ENCODE measurements around the gene MYO3B.

MYO3B gene

DNA sequence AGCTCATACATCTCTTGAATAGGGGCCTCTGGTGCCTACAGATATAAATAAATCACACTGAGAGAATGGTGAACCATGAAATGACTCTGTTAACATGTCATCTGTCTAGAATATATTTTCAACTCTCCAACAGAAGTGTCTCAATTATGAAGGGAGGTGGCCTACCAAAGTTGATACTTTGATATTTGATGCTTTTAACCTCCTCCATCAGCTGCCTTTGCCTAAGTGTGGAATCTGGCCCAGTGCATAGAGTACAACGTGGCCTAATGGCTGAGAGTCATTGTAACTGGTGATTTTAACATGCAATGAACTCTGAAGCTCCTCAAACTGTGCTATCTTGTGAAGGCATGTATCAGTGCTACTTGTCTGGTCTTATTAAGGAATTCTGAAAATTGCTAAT, 93.4 kb downstream of the MYO3B start:
- Histone ChIP-seq H3K27ac (ENCODE audit: low read depth, low read length) (no peak overlapping the region), H3K79me1 (ENCODE audit: low read length) (no peaks in the 10 kb centered on the region), H3K36me3 (ENCODE audit: control insufficient read depth in 1 of 2, insufficient read depth in 2 of 2, low read length in 2 of 2) (no peaks in the 10 kb centered on the region), H3K4me3 (ENCODE audit: low read depth, low read length) (no peak overlapping the region), H3K18ac (ENCODE audit: low read length) (no peak overlapping the region), H4K8ac (ENCODE audit: low read depth, low read length) (no peak overlapping the region), H3K23ac (ENCODE audit: low read length) (no peak overlapping the region), H3K4me2 (ENCODE audit: low read length) (no peak overlapping the region), H2BK12ac (ENCODE audit: low read length) (no peak overlapping the region), H4K12ac (ENCODE audit: low read depth, low read length) (no peak overlapping the region), H3K9ac (ENCODE audit: low read length) (no peak overlapping the region), H3K9me3 (ENCODE audit: insufficient read depth, low read depth, low read length) (no peaks in the 10 kb centered on the region), H2AK5ac (ENCODE audit: low read length) (no peak overlapping the region), H2BK120ac (ENCODE audit: insufficient read depth, low read length, poor library complexity) (no peak overlapping the region), H2BK5ac (ENCODE audit: low read depth, low read length, poor library complexity) (no peak overlapping the region), H4K91ac (ENCODE audit: low read depth, low read length) (no peak overlapping the region), H2AFZ (ENCODE audit: insufficient read depth, low read length, poor library complexity) (no peak overlapping the region), H3K79me2 (ENCODE audit: control insufficient read depth, insufficient read depth, low read length, poor library complexity) (no peaks in the 10 kb centered on the region), H3K4ac (ENCODE audit: low read depth, low read length) (no peak overlapping the region), H3K14ac (ENCODE audit: low read length) (no peak overlapping the region), H3K27me3 (ENCODE audit: insufficient read depth, low read length) (no peaks in the 10 kb centered on the region), H3K4me1 (ENCODE audit: control insufficient read depth in 1 of 2, insufficient read depth in 2 of 2, low read length in 2 of 2) (no peaks in the 10 kb centered on the region)
- DNase-seq, result no peak
- WGBS (ENCODE audit: extremely low coverage, insufficient coverage, insufficient read length), result no CpG with 5 or more reads among the region's 1 CpG

DNA sequence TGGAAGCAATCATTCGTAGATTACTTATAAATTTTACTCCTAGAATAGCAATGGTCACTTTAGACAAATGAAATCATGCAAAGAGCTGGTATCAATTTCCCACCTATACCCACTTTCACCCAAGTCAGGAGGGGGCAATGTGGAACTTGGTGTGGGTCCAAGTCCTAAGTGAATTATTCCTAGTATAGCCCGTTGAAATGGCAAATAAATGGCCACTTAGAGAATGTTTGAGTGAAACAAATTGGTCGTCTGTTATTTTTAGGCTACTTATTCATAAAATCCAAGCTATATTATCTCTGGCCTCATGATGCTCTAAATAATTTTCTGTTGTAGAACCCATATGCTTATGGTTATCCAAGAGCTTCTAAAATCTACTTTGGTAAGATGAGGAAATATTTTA, 98.1 kb downstream of the MYO3B start:
- H4K91ac ChIP-seq (ENCODE audit: low read depth, low read length), result no peak overlapping the region
- H4K12ac ChIP-seq (ENCODE audit: low read depth, low read length), result no peak overlapping the region
- H2BK12ac ChIP-seq (ENCODE audit: low read length), result no peak overlapping the region
- no peak for DNase-seq
- no peak overlapping the region for H2BK5ac ChIP-seq (ENCODE audit: low read depth, low read length, poor library complexity)
- no peaks in the 10 kb centered on the region for H3K79me1 ChIP-seq (ENCODE audit: low read length)
- H3K27ac ChIP-seq (ENCODE audit: low read depth, low read length), result no peak overlapping the region
- H2AK5ac ChIP-seq (ENCODE audit: low read length), result no peak overlapping the region
- H3K79me2 ChIP-seq (ENCODE audit: control insufficient read depth, insufficient read depth, low read length, poor library complexity), result no peaks in the 10 kb centered on the region
- H3K18ac ChIP-seq (ENCODE audit: low read length), result no peak overlapping the region
- H3K9ac ChIP-seq (ENCODE audit: low read length), result no peak overlapping the region
- no peak overlapping the region for H4K8ac ChIP-seq (ENCODE audit: low read depth, low read length)
- H3K14ac ChIP-seq (ENCODE audit: low read length), result no peak overlapping the region
- H3K4ac ChIP-seq (ENCODE audit: low read depth, low read length), result no peak overlapping the region
- no peaks in the 10 kb centered on the region for H3K27me3 ChIP-seq (ENCODE audit: insufficient read depth, low read length)
- no peak overlapping the region for H2BK120ac ChIP-seq (ENCODE audit: insufficient read depth, low read length, poor library complexity)
- H3K4me3 ChIP-seq (ENCODE audit: low read depth, low read length), result no peak overlapping the region
- H2AFZ ChIP-seq (ENCODE audit: insufficient read depth, low read length, poor library complexity), result no peak overlapping the region
- H3K36me3 ChIP-seq (ENCODE audit: control insufficient read depth in 1 of 2, insufficient read depth in 2 of 2, low read length in 2 of 2), result no peaks in the 10 kb centered on the region
- H3K4me2 ChIP-seq (ENCODE audit: low read length), result no peak overlapping the region
- no peaks in the 10 kb centered on the region for H3K4me1 ChIP-seq (ENCODE audit: control insufficient read depth in 1 of 2, insufficient read depth in 2 of 2, low read length in 2 of 2)
- no peaks in the 10 kb centered on the region for H3K9me3 ChIP-seq (ENCODE audit: insufficient read depth, low read depth, low read length)
- WGBS (ENCODE audit: extremely low coverage, insufficient coverage, insufficient read length), result no CpG with 5 or more reads among the region's 3 CpGs
- H3K23ac ChIP-seq (ENCODE audit: low read length), result no peak overlapping the region

DNA sequence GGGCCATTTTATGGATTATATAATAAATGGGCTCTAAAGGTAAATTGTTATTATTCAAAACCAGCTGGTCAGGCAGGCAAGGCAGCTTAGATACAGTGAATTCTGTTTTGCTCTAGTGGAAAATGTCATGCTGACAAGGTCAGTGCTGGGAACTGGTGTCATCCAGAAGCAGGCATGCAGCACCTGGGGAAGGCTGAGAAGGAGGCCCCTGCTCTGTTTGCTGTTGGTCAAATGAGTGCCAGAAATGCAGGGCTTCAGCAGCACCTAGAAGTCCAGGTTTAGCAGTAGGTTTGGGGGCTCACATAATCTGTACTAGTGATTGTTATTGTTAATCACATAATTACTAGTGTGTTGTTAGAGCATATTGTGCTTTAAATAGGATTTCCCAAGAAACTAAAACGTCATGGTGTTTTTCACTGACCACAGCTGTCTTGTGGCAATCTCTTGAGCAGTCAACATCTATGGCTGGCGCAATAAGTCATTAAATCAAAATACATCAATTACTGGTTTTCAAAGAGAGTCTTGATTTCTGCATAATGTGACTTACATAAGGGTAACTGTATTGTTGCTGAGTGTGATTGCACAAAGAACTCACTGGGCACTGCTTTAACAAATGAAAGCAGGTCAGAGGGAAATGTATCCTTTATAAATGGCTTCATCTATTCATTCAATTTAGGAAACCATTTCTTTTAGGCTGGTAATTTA, 99.1 kb downstream of the MYO3B start:
- H3K4me2 ChIP-seq (ENCODE audit: low read length), result no peak overlapping the region
- H3K79me2 ChIP-seq (ENCODE audit: control insufficient read depth, insufficient read depth, low read length, poor library complexity), result no peaks in the 10 kb centered on the region
- no peak overlapping the region for H2AFZ ChIP-seq (ENCODE audit: insufficient read depth, low read length, poor library complexity)
- H3K4ac ChIP-seq (ENCODE audit: low read depth, low read length), result no peak overlapping the region
- no peak overlapping the region for H3K4me3 ChIP-seq (ENCODE audit: low read depth, low read length)
- no peaks in the 10 kb centered on the region for H3K27me3 ChIP-seq (ENCODE audit: insufficient read depth, low read length)
- no peak overlapping the region for H3K14ac ChIP-seq (ENCODE audit: low read length)
- H4K8ac ChIP-seq (ENCODE audit: low read depth, low read length), result no peak overlapping the region
- no peak overlapping the region for H4K12ac ChIP-seq (ENCODE audit: low read depth, low read length)
- no peak overlapping the region for H3K18ac ChIP-seq (ENCODE audit: low read length)
- H3K27ac ChIP-seq (ENCODE audit: low read depth, low read length), result no peak overlapping the region
- H3K4me1 ChIP-seq (ENCODE audit: control insufficient read depth in 1 of 2, insufficient read depth in 2 of 2, low read length in 2 of 2), result no peaks in the 10 kb centered on the region
- no peak overlapping the region for H2BK120ac ChIP-seq (ENCODE audit: insufficient read depth, low read length, poor library complexity)
- H4K91ac ChIP-seq (ENCODE audit: low read depth, low read length), result no peak overlapping the region
- no peaks in the 10 kb centered on the region for H3K9me3 ChIP-seq (ENCODE audit: insufficient read depth, low read depth, low read length)
- no peak overlapping the region for H2AK5ac ChIP-seq (ENCODE audit: low read length)
- no peak overlapping the region for H3K9ac ChIP-seq (ENCODE audit: low read length)
- no peak overlapping the region for H3K23ac ChIP-seq (ENCODE audit: low read length)
- no peak overlapping the region for H2BK5ac ChIP-seq (ENCODE audit: low read depth, low read length, poor library complexity)
- no CpG with 5 or more reads among the region's 2 CpGs for WGBS (ENCODE audit: extremely low coverage, insufficient coverage, insufficient read length)
- DNase-seq, result no peak
- no peaks in the 10 kb centered on the region for H3K36me3 ChIP-seq (ENCODE audit: control insufficient read depth in 1 of 2, insufficient read depth in 2 of 2, low read length in 2 of 2)
- H2BK12ac ChIP-seq (ENCODE audit: low read length), result no peak overlapping the region
- H3K79me1 ChIP-seq (ENCODE audit: low read length), result no peaks in the 10 kb centered on the region

DNA sequence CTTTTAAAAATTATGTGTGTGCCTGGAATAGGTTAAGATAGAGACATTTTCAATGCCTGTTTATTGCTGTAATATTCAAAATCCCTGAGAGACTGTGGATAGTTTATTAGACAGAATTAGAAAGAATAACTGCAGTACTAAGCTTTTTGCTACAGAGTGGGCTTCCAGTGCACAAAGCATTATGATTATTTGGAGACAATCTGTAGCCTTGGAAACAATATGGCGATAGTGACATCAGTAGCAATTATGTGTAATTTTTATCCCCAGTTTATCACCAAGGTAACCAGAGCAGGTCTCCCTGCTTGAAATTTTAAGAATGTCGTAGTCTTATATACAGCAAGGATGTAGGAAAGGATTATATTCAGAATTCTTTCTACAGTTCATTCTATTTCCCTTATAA, 100.0 kb downstream of the MYO3B start:
- H3K9ac ChIP-seq (ENCODE audit: low read length), result no peak overlapping the region
- no peak overlapping the region for H2BK120ac ChIP-seq (ENCODE audit: insufficient read depth, low read length, poor library complexity)
- no peaks in the 10 kb centered on the region for H3K9me3 ChIP-seq (ENCODE audit: insufficient read depth, low read depth, low read length)
- H3K4me2 ChIP-seq (ENCODE audit: low read length), result no peak overlapping the region
- no peak overlapping the region for H4K12ac ChIP-seq (ENCODE audit: low read depth, low read length)
- H3K4ac ChIP-seq (ENCODE audit: low read depth, low read length), result no peak overlapping the region
- no peaks in the 10 kb centered on the region for H3K79me2 ChIP-seq (ENCODE audit: control insufficient read depth, insufficient read depth, low read length, poor library complexity)
- H3K4me3 ChIP-seq (ENCODE audit: low read depth, low read length), result no peak overlapping the region
- no peaks in the 10 kb centered on the region for H3K4me1 ChIP-seq (ENCODE audit: control insufficient read depth in 1 of 2, insufficient read depth in 2 of 2, low read length in 2 of 2)
- H3K18ac ChIP-seq (ENCODE audit: low read length), result no peak overlapping the region
- H3K79me1 ChIP-seq (ENCODE audit: low read length), result no peaks in the 10 kb centered on the region
- no peaks in the 10 kb centered on the region for H3K27me3 ChIP-seq (ENCODE audit: insufficient read depth, low read length)
- no peak overlapping the region for H2AFZ ChIP-seq (ENCODE audit: insufficient read depth, low read length, poor library complexity)
- no peak overlapping the region for H4K91ac ChIP-seq (ENCODE audit: low read depth, low read length)
- no peak overlapping the region for H3K27ac ChIP-seq (ENCODE audit: low read depth, low read length)
- no CpG with 5 or more reads among the region's 2 CpGs for WGBS (ENCODE audit: extremely low coverage, insufficient coverage, insufficient read length)
- no peak overlapping the region for H2BK12ac ChIP-seq (ENCODE audit: low read length)
- H3K14ac ChIP-seq (ENCODE audit: low read length), result no peak overlapping the region
- no peak for DNase-seq
- no peaks in the 10 kb centered on the region for H3K36me3 ChIP-seq (ENCODE audit: control insufficient read depth in 1 of 2, insufficient read depth in 2 of 2, low read length in 2 of 2)
- no peak overlapping the region for H3K23ac ChIP-seq (ENCODE audit: low read length)
- no peak overlapping the region for H4K8ac ChIP-seq (ENCODE audit: low read depth, low read length)
- no peak overlapping the region for H2BK5ac ChIP-seq (ENCODE audit: low read depth, low read length, poor library complexity)
- H2AK5ac ChIP-seq (ENCODE audit: low read length), result no peak overlapping the region

Measured in trophoblast cell (in vitro differentiated cells and primary cell).